ENCODE data around the gene DEFB121. TPM values are rescaled to one million over a fixed set of nuclear protein-coding genes. Genes with fewer than 3 reads are reported as not detected.
"Not testable (repeated sequence)": the region's sequence is repeated elsewhere in the genome, so short reads cannot be mapped to it uniquely, and the experiment has no call there.

Gene DEFB121
- not detected for total RNA-seq

GRCh38 chr20:31406115-31406514, at the start of gene DEFB121:
Gene DEFB121 (minus strand): TSS chr20:31406215. CDS start chr20:31406152, 63 bp downstream.
- DNase-seq (ENCODE audit: low spot score), result no peak
- intact Hi-C loops (cut with DNase I), result no loop called here
- no peak for ATAC-seq

- no peak for DNase-seq (ENCODE audit: low spot score)
- intact Hi-C loops (cut with DNase I), result no loop called here
- ATAC-seq, result no peak
Observed at GRCh38 chr20:31454361-31454760, 48.3 kb upstream of the DEFB121 start.

- ATAC-seq (no peak), DNase-seq (ENCODE audit: low spot score) (no peak)
- intact Hi-C loops (cut with DNase I), result no loop called here
Observed at GRCh38 chr20:31452575-31452974, 46.6 kb upstream of the DEFB121 start.

- intact Hi-C loops (cut with DNase I), result no loop called here
- no peak for ATAC-seq
- DNase-seq (ENCODE audit: low spot score), result no peak
Observed at GRCh38 chr20:31449511-31450414, 43.7 kb upstream of the DEFB121 start.

- intact Hi-C loops (cut with DNase I), result no loop called here
- no peak for DNase-seq (ENCODE audit: low spot score)
- ATAC-seq, result no peak
Observed at GRCh38 chr20:31446084-31446819, 40.2 kb upstream of the DEFB121 start.

GRCh38 chr20:31440012-31440659, 34.1 kb upstream of the DEFB121 start, which contains the start of gene DEFB123:
Gene DEFB123 (plus strand): TSS chr20:31440632. CDS start chr20:31440699, 67 bp downstream.
- DNase-seq (ENCODE audit: low spot score), result no peak
- intact Hi-C loops (cut with DNase I), result no loop called here
- ATAC-seq, result no peak

- intact Hi-C loops (cut with DNase I), result no loop called here
- ATAC-seq (no peak), DNase-seq (ENCODE audit: low spot score) (no peak)
Observed at GRCh38 chr20:31430568-31431115, 24.6 kb upstream of the DEFB121 start.

GRCh38 chr20:31427576-31427975, 21.6 kb upstream of the DEFB121 start:
- intact Hi-C loops (cut with DNase I); DNase-seq (ENCODE audit: low spot score); ATAC-seq: not testable (repeated sequence)

- intact Hi-C loops (cut with DNase I); ATAC-seq; DNase-seq (ENCODE audit: low spot score): not testable (repeated sequence)
Observed at GRCh38 chr20:31426891-31427551, 21.0 kb upstream of the DEFB121 start.

GRCh38 chr20:31425797-31426196, 19.8 kb upstream of the DEFB121 start:
- intact Hi-C loops (cut with DNase I), result no loop called here
- ATAC-seq, result no peak
- DNase-seq (ENCODE audit: low spot score), result no peak

GRCh38 chr20:31418307-31418706, 12.3 kb upstream of the DEFB121 start:
- ATAC-seq (no peak), DNase-seq (ENCODE audit: low spot score) (no peak)
- intact Hi-C loops (cut with DNase I), result no loop called here

- DNase-seq (ENCODE audit: low spot score), result no peak
- intact Hi-C loops (cut with DNase I), result no loop called here
- ATAC-seq, result no peak
Observed at GRCh38 chr20:31415653-31416052, 9.6 kb upstream of the DEFB121 start.

- DNase-seq (ENCODE audit: low spot score) (no peak), ATAC-seq (no peak)
- intact Hi-C loops (cut with DNase I), result no loop called here
Observed at GRCh38 chr20:31414381-31414780, 8.4 kb upstream of the DEFB121 start.

GRCh38 chr20:31410011-31410410, 4.0 kb upstream of the DEFB121 start:
- ATAC-seq, result no peak
- intact Hi-C loops (cut with DNase I), result no loop called here
- DNase-seq (ENCODE audit: low spot score), result no peak

- ATAC-seq (no peak), DNase-seq (ENCODE audit: low spot score) (no peak)
- intact Hi-C loops (cut with DNase I), result no loop called here
Observed at GRCh38 chr20:31403886-31404285, 2.1 kb downstream of the DEFB121 start.

- ATAC-seq (no peak), DNase-seq (ENCODE audit: low spot score) (no peak)
- intact Hi-C loops (cut with DNase I), result no loop called here
Observed at GRCh38 chr20:31394900-31395299, 11.1 kb downstream of the DEFB121 start.

- intact Hi-C loops (cut with DNase I), result no loop called here
- ATAC-seq (no peak), DNase-seq (ENCODE audit: low spot score) (no peak)
Observed at GRCh38 chr20:31392836-31393235, 13.2 kb downstream of the DEFB121 start.

GRCh38 chr20:31390490-31390889, 15.5 kb downstream of the DEFB121 start, which contains the start of gene DEFB119:
Gene DEFB119 (minus strand): TSS chr20:31390590. CDS start chr20:31390483, 107 bp downstream.
- intact Hi-C loops (cut with DNase I), result no loop called here
- ATAC-seq, result no peak
- no peak for DNase-seq (ENCODE audit: low spot score)

GRCh38 chr20:31374346-31374745, 31.7 kb downstream of the DEFB121 start:
- ATAC-seq (no peak), DNase-seq (ENCODE audit: low spot score) (no peak)
- intact Hi-C loops (cut with DNase I), result no loop called here

Data from sciatic nerve (tissue), 2 donors.